HG02678 (cell line): Measurements from ENCODE around the gene GPR78.

Experiments
- ATAC-seq: cut with Tn5 transposase; IDR thresholded peaks from one replicate; pipeline ENCODE4 v1.9.1; 2021; ENCODE audit warnings: mild to moderate bottlenecking, moderate library complexity; ENCODE audit not compliant: unreplicated experiment

GPR78 gene

DNA sequence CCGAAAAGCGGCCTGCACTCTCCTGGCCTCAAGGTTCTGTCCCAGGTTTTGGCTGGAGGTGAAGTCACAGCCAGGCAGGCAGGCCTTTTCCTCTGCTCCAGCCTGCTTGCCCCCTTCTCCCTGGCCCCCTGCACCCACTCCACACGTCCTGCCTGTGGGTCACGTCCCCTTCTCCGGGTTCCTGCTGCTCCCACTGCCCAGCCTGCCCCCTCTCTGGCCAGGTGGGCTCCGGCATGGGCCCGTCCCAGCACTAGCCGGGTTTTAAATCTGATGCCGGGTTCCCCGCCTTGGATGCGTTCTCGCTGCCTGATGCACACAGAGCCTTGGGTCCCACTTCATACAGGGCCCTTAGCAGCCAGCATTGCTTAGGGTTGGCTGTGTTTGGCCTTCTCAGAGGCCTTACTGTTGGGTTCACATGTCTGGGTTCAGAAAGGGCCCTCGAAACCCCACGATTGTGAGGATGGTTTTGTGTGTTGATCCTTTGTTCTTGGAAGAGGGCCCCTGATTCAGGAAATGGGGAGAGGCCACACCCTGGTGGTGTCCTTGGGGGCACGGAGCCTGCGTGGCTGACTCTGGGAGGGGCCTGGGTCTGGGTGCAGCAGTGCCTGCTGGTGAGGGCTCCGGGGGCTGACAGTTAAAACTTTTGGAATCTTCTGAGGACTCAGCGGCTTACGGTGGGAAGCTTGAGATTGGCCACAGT, 18.3 kb downstream of the GPR78 start:
- no peak for ATAC-seq

DNA sequence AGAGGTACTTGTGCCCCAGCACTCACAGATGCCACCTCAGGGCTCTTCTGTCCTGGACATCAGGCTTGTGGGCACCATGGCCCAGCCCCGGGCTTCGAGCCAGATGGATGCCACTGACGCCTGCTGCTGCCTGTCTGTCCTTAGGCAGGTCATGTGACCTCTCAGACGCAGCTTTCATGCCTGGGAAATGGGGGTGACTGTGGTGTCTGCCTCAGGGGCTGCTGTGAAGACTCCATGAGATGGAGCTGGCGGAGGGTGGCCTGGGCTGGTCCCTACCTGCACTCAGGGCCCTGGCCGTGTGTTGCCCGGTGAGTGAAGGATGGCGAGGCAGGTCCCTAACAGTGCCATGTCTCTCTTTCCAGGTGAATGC, 18.9 kb downstream of the GPR78 start:
- ATAC-seq, result no peak

DNA sequence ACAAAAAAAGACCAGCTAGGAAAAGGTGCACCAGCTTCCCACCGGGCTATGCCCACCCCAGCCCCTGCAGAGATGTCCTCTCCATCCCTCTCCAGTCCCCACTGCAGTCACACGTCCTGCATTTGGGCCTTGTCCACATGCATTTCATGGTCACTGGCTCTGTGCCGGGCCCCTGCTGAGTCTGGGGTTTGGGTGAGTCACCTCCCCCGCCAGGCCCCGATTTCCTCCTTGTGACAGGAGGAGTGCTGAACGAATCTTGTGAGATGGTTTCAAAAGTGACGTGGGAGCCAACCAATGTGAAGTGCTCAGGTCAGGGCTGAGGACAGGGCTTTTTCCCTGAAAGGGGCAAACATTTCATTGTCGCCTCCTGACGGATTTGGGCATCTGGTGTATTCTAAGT, 19.5 kb downstream of the GPR78 start:
- no peak for ATAC-seq

- no peak for ATAC-seq
These were observed 20.1 kb downstream of the GPR78 start for GRCh38 chr4:8600266-8600665.

DNA sequence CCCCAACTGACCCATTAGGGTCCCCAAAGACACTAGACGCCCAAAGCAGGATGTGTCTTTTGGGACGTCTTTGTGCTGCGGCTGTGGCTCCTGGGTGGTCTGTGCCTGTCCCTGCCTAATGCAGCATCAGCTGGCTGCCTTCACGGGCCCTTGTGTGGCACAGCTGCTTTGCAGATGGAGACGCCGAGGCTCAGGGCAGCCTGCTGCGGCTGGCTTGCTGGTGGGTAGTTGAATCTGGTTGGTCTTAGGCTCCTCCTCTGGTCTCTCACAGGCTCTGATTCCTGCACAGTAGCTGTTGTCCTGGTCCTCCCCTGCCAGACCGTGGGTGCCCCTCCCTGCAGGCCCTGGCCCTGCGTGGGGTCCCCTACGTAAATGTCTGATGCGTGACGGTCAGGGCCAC, 20.5 kb downstream of the GPR78 start:
- no peak for ATAC-seq

DNA sequence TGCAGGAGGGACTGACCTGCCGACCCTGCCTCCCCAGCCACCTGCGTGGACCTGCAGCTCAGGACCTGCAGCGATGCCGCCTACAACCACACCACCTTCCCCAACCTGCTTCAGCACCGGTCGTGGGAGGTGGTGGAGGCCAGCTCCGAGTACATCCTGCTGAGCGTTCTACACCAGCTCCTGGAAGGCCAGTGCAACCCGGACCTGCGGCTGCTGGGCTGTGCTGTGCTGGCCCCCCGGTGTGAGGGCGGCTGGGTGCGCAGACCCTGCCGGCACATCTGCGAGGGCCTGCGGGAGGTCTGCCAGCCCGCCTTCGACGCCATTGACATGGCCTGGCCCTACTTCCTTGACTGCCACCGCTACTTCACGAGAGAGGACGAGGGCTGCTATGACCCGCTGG, 20.9 kb downstream of the GPR78 start:
- ATAC-seq, result no peak

- ATAC-seq, result no peak
These were observed 21.4 kb downstream of the GPR78 start for GRCh38 chr4:8601556-8601955.

- no peak for ATAC-seq
These were observed 22.7 kb downstream of the GPR78 start for GRCh38 chr4:8602686-8603430.

GRCh38 chr4:8603931-8604330, 23.7 kb downstream of the GPR78 start:
- ATAC-seq, result no peak

- no peak for ATAC-seq
These were observed 25.1 kb downstream of the GPR78 start for GRCh38 chr4:8605289-8605688.

DNA sequence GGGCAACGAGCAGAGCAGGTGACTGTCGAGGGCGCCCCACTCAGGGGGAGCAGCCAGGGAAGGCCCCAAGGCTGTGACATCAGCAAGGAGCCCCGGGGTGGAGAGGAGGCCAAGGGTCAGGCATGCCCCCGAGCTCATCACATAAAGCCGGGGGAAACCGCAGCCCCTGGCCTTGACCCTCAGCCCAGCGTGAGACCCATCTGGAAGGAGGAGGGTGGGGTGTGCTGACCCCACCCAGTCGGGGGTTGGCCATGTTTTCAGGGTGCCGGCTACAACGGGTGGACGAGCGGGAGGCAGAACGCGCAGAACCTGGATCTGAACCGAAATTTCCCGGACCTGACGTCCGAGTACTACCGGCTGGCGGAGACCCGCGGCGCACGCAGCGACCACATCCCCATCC, 26.3 kb downstream of the GPR78 start:
- no peak for ATAC-seq

DNA sequence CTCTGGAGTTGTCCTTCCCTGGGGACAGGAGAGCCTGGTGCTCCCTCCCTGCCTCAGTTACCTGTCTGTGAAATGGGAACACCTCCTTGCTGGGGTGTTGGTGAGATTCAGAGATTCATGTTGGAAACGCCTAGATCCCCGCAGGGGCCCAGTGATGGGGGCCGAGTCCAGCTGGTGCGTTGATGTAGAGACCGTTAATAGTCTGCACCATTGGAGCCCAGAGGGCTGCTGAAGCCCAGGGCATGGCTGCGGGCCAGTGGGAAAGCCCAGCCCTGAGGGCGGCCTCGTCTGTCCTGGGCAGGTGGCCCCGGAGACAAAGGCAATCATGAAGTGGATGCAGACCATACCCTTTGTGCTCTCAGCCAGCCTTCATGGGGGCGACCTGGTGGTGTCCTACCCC, 26.8 kb downstream of the GPR78 start:
- ATAC-seq, result no peak

GRCh38 chr4:8607603-8608481, 27.6 kb downstream of the GPR78 start:
- ATAC-seq, result peak; percentile 54

- ATAC-seq, result no peak
These were observed 28.7 kb downstream of the GPR78 start for GRCh38 chr4:8608714-8609391.

DNA sequence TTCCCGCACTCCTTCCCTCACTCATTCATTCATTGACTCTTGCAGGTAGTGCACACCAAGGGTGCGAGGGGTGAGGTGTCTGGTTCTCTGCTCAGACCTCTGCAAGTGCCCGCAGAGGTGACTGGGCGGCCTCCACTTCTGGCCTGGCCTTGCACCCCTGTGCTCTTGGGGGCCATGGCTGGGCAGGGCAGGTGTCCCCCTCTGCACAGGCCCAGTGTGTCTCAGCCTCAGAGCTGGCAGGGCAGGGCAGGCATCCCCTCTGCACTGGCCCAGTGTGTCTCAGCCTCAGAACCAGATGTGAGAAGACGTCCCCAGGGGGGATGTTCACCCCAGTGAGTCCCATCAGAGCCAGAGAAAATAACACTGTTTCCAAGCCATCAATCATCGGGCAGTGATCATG, 29.2 kb downstream of the GPR78 start:
- ATAC-seq, result no peak

DNA sequence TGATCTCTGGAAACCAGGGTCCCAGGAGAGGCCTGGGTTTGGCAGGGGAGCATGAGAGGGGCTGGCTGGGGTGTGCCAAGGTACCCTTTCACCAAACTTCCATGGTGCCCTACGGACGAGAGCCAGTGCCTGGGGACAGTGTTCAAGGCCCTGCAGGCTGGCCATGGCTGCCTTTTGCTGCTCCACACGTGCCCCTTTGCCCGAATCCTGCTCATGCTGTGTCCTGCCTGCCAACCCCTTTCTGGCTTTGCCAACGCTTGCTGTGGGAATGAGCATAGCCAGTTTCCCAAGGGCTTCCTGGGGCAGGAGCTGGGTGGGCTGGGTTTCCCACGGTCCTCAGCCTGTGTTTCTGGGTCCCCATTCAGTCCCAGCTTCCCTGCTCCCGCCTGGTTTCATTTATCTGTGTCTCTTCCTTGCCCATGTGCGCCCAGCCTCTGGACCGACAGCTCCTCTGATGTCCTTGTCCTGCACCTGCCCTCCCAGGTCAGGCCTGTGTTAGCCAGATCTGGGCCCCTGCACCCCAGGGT, 29.7 kb downstream of the GPR78 start:
- ATAC-seq, result no peak

DNA sequence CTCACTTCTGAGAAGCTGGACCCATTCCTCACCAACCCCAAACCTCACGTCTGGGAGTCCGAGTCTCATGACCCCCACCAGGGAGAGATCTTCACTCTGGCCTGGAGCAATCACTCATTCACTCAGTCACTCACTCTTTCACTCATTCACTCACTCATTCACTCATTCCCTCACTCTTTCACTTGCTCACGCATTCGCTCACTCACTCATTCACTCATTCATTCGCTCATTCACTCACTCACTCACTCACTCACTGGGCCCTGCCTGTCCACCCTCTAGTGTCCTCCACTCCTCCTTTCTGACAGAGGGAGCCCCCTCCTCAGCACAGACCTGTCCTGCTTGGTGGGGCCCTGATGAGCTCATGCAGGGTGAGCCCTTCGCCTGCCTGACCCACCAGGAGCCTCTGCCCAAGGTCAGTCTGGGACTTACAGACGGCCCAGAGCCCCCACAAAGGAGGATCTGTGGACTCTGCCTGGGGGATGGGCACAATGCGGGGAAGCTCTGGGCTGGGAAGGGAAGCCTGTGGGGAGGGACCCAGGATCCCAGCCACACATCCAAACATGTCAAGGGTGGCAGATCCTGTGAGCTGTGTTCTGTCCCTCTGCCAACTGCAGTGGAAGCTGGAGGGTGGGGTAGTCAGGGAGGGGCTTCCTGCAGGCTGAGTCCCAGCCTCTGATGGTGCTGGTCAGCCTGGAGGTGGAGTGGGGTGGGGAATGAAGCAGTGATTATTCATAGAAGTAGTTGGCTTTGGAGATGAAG, 30.8 kb downstream of the GPR78 start:
- no peak for ATAC-seq

DNA sequence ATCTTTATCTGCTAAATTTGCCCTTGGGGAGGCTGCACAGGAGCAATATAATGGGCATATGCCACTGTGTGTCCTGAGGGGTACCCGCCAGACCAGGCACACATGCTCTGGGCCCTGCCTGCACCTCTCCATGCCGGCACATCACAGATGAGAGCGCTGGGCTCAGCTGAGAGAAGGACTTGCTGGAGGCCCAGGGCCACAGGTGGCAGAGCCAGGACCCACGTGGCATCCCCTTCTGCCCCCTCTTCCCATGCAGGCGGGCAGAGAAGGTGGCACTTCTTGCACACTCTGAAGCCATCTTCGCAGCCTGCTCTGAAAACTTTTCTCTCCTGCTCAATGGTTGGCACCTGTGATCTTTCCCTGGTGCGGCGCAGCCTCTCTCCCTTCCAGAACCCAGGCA, 32.5 kb downstream of the GPR78 start:
- no peak for ATAC-seq

DNA sequence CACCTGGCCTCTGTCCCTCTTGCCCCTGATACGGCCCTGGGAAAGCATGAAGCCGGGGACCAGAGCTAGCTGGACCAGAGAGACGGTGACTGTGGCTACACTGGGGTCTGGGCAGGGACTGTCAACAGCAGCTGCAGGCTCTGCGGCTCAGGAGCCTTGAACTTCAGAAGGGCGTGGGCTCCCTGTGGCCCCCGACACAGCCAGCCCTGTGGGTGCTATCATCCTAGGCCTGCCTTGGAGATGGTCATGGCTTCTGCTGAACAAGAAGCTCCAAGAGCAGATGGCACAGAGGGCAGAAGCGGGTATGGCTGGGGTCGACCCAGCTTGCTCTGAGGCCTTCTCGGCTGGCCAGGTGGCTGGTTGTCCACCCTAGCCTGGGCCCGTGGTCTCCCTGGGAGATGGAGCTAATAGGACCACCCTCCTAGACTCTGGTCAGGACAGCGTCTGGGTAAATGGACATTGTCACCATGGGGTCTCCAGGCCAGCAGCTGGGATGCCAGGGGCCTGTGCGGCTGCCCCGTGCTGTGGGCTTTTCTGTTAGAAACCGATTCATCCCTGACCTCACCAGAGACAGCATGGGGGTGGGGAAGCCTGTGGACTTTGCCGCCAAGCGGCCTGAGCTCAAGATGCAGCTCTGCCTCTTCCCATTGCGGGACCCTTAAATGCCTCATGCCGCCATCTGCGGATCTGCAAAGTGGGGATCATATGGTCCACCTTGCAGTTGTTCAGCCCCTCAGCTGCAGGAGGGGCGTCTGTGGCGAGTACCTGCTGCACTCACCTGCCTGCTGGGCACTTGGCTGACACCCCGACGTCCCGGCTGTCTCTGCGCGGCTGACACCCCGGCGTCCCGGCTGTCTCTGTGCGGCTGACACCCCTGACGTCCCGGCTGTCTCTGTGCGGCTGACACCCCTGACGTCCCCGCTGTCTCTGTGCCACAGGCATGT, 33.5 kb downstream of the GPR78 start:
- no peak for ATAC-seq
